H9 (cell line): ENCODE measurements around the gene FBN1. TPM values are rescaled to one million over a fixed set of nuclear protein-coding genes. Genes with fewer than 3 reads are reported as not detected.

Experiments
- DNase-seq: peaks from one replicate; pipeline ENCODE4 v3.0.0-alpha.2; 2017
- H2AFZ ChIP-seq: one replicate; pipeline ENCODE4 v1.6.1; 2013; ENCODE audit warnings: mild to moderate bottlenecking, low read length, control low read depth, moderate library complexity
- H2AK5ac ChIP-seq: 2 replicates; pipeline ENCODE4 v1.6.1; 2013; ENCODE audit warnings: low read length, control low read depth, mixed read lengths; ENCODE audit not compliant: insufficient read length
- H2BK120ac ChIP-seq: one replicate; pipeline ENCODE4 v1.6.1; 2013; ENCODE audit warnings: low read depth, mild to moderate bottlenecking, low read length, control low read depth, inconsistent platforms; ENCODE audit not compliant: poor library complexity, severe bottlenecking
- H2BK12ac ChIP-seq: 2 replicates; pipeline ENCODE4 v1.6.1; 2013; ENCODE audit warnings: low read length, control low read depth, mixed read lengths, low read depth; ENCODE audit not compliant: insufficient read length
- H2BK15ac ChIP-seq: 2 replicates; pipeline ENCODE4 v1.6.1; 2013; ENCODE audit warnings: low read depth, low read length, control low read depth
- H2BK20ac ChIP-seq: one replicate; pipeline ENCODE4 v1.6.1; 2013; ENCODE audit warnings: low read depth, mild to moderate bottlenecking, low read length, control low read depth, inconsistent platforms; ENCODE audit not compliant: poor library complexity, severe bottlenecking
- H2BK5ac ChIP-seq: 2 replicates; pipeline ENCODE4 v1.6.1; 2013; ENCODE audit warnings: low read length, control low read depth, mixed read lengths; ENCODE audit not compliant: insufficient read length
- H3K14ac ChIP-seq: 2 replicates; pipeline ENCODE4 v1.6.1; 2013; ENCODE audit warnings: low read length, control low read depth; ENCODE audit not compliant: insufficient read depth
- H3K18ac ChIP-seq: 2 replicates; pipeline ENCODE4 v1.6.1; 2013; ENCODE audit warnings: low read depth, mild to moderate bottlenecking, mixed read lengths, low read length, control low read depth; ENCODE audit not compliant: insufficient read length
- H3K23ac ChIP-seq: 2 replicates; pipeline ENCODE4 v1.6.1; 2013; ENCODE audit warnings: low read length, control low read depth, mixed read lengths, low read depth; ENCODE audit not compliant: insufficient read length
- H3K23me2 ChIP-seq: 2 replicates; pipeline ENCODE4 v1.6.1; 2013; ENCODE audit warnings: low read depth, mild to moderate bottlenecking, mixed read lengths, low read length, control low read depth; ENCODE audit not compliant: insufficient read length, poor library complexity, severe bottlenecking
- H3K27ac ChIP-seq: 2 replicates; pipeline ENCODE4 v1.5.1; 2013; ENCODE audit warnings: low read length, control low read depth, mixed read lengths, low read depth; ENCODE audit not compliant: insufficient read length
- H3K27me3 ChIP-seq: 2 replicates; pipeline ENCODE4 v1.6.1; 2013; ENCODE audit warnings: low read length, control low read depth, inconsistent platforms; ENCODE audit not compliant: insufficient read depth
- H3K4ac ChIP-seq: 2 replicates; pipeline ENCODE4 v1.6.1; 2013; ENCODE audit warnings: low read depth, mild to moderate bottlenecking, control low read depth, inconsistent platforms, low read length, moderate library complexity
- H3K4me1 ChIP-seq: 2 replicates; pipeline ENCODE4 v1.6.1; 2013; ENCODE audit warnings: low read length, control low read depth, inconsistent platforms; ENCODE audit not compliant: insufficient read depth
- H3K4me2 ChIP-seq: 2 replicates; pipeline ENCODE4 v1.6.1; 2013; ENCODE audit warnings: low read length, control low read depth, mixed read lengths; ENCODE audit not compliant: insufficient read length, insufficient read depth
- H3K56ac ChIP-seq: 2 replicates; pipeline ENCODE4 v1.6.1; 2013; ENCODE audit warnings: low read depth, mild to moderate bottlenecking, mixed read lengths, low read length, control low read depth; ENCODE audit not compliant: insufficient read length
- H3K79me1 ChIP-seq: 2 replicates; pipeline ENCODE4 v1.6.1; 2013; ENCODE audit warnings: low read depth, mild to moderate bottlenecking, moderate library complexity, low read length, control low read depth, inconsistent platforms; ENCODE audit not compliant: insufficient read depth, poor library complexity, severe bottlenecking
- H3K79me2 ChIP-seq: 2 replicates; pipeline ENCODE4 v1.6.1; 2013; ENCODE audit warnings: low read length, control low read depth, inconsistent platforms; ENCODE audit not compliant: insufficient read depth
- H3K9ac ChIP-seq: 2 replicates; pipeline ENCODE4 v1.6.1; 2013; ENCODE audit warnings: low read length, control low read depth, mixed read lengths; ENCODE audit not compliant: insufficient read length; ENCODE audit errors: extremely low read depth
- H3K9me3 ChIP-seq: one replicate; pipeline ENCODE4 v1.6.1; 2013; ENCODE audit warnings: low read depth, low read length, inconsistent platforms; ENCODE audit not compliant: control insufficient read depth
- H3T11ph ChIP-seq: one replicate; pipeline ENCODE4 v1.6.1; 2013; ENCODE audit warnings: mild to moderate bottlenecking, low read length, control low read depth, inconsistent platforms
- H4K20me1 ChIP-seq: one replicate; pipeline ENCODE4 v1.6.1; 2013; ENCODE audit not compliant: control insufficient read depth, insufficient read length, insufficient read depth
- H4K5ac ChIP-seq: 2 replicates; pipeline ENCODE4 v1.6.1; 2013; ENCODE audit warnings: low read depth, mild to moderate bottlenecking, mixed read lengths, low read length, control low read depth; ENCODE audit not compliant: insufficient read length
- H4K8ac ChIP-seq: replicated peaks from 2 replicates; pipeline ENCODE4 v1.6.1; 2013; ENCODE audit warnings: low read length, control low read depth, mixed read lengths, low read depth; ENCODE audit not compliant: insufficient read length
- H4K91ac ChIP-seq: 2 replicates; pipeline ENCODE4 v1.6.1; 2013; ENCODE audit warnings: low read depth, mild to moderate bottlenecking, moderate library complexity, mixed read lengths, low read length, control low read depth; ENCODE audit not compliant: insufficient read length
- H3K27ac Mint-ChIP-seq, 3 experiments: 2 replicates in 2 of 3; 3 replicates in 1 of 3; pipeline ENCODE4 v1.8.0; 2020 to 2021; ENCODE audit warnings: mixed read lengths in 3 of 3, mild to moderate bottlenecking in 1 of 3, moderate library complexity in 1 of 3
- H3K27me3 Mint-ChIP-seq: 2 replicates; pipeline ENCODE4 v1.8.0; 2021; ENCODE audit warnings: low read depth, mild to moderate bottlenecking, moderate library complexity, mixed read lengths
- H3K36me3 Mint-ChIP-seq, 3 experiments: 2 replicates in 2 of 3; 3 replicates in 1 of 3; pipeline ENCODE4 v1.8.0; 2020 to 2021; ENCODE audit warnings: low read depth in 3 of 3, mixed read lengths in 3 of 3; ENCODE audit not compliant: insufficient read depth in 1 of 3
- H3K4me1 Mint-ChIP-seq, 2 experiments: 2 replicates each; pipeline ENCODE4 v1.8.0; 2020; ENCODE audit warnings: mixed read lengths in 2 of 2
- H3K4me3 Mint-ChIP-seq, 2 experiments: 2 replicates in 1 of 2; 3 replicates in 1 of 2; pipeline ENCODE4 v1.8.0; 2020 to 2021; ENCODE audit warnings: mild to moderate bottlenecking in 2 of 2, mixed read lengths in 2 of 2, moderate library complexity in 1 of 2
- H3K9me3 Mint-ChIP-seq, 2 experiments: 2 replicates in 1 of 2; 3 replicates in 1 of 2; pipeline ENCODE4 v1.8.0; 2020; ENCODE audit warnings: mild to moderate bottlenecking in 2 of 2, mixed read lengths in 2 of 2, moderate library complexity in 1 of 2
- WGBS: extraction: QIAGEN DNeasy Blood & Tissue Kit; methylation state at CpG from one replicate; pipeline ENCODE4 v1.1.7; 2013; ENCODE audit warnings: missing lambda C conversion rate, low lambda C conversion rate, mixed read lengths; ENCODE audit not compliant: insufficient read length; ENCODE audit errors: extremely low coverage; 5-methylcytosine and 5-hydroxymethylcytosine counted together
- total RNA-seq: library from RNA; stranded (reverse); gene quantifications from 2 replicates; pipeline ENCODE4 v1.2.1, GENCODE V29; 2021
- TF ChIP-seq, protein P1 (sequence below): fragments of 200-600 bp; sonication (generic); conservative IDR thresholded peaks from 3 replicates; pipeline ENCODE4 v1.8.0; 2021; ENCODE audit warnings: antibody characterized with exemption, mild to moderate bottlenecking

The FBN1 gene
- total RNA-seq, 1 experiment from 2014 or later, result 3.6 TPM

DNA sequence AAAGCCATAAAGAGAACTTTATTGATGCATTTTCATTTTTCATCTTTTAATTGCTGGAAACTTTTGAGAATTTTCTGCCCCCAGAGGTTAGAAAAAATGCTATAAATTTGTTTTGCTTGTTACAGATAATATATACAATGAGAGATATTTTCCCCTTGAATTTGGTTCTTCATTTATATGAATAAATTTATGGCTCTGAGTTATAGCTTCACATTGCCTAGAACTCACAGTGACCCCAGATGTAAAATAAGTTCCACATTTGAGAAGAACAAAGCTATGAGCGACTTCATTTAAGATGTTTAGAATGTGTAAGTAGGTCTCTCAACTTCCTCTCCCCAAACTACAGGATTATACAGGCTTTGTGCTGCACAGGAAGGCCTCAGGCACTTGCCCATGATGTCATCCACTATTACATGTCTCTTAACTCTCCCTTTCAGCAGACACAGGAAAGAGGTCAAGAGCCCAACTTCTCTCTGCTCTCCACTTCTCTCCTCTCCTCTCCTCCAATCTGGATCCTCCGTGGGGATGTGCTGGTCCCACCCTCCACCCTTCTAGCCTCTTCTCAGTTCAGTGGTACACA is 221.5 kb downstream of the FBN1 start:
- no peak overlapping the region for H3K4me2 ChIP-seq
- H3K4me1 ChIP-seq, result peaks cover 3% of the 10 kb centered on the region; the same call in 1 of the 2 replicates
- H3K23me2 ChIP-seq, result no peaks in the 10 kb centered on the region
- no peaks in the 10 kb centered on the region for H3K27me3 ChIP-seq
- H3K27me3 Mint-ChIP-seq, result no peaks in the 10 kb centered on the region
- H3K23ac ChIP-seq, result no peak overlapping the region
- no peak overlapping the region for H2BK5ac ChIP-seq
- no peak overlapping the region for H3T11ph ChIP-seq
- no peak overlapping the region for H3K4me3 Mint-ChIP-seq
- no peak overlapping the region for H2AK5ac ChIP-seq
- no peak overlapping the region for H2BK120ac ChIP-seq
- no peak overlapping the region for H2AFZ ChIP-seq
- no CpG with 5 or more reads among the region's 2 CpGs for WGBS
- H3K56ac ChIP-seq, result no peak overlapping the region
- H2BK15ac ChIP-seq, result no peak overlapping the region
- DNase-seq, result no peak
- no peaks in the 10 kb centered on the region for H4K20me1 ChIP-seq
- H3K4ac ChIP-seq, result no peak overlapping the region
- TF ChIP-seq, protein P1, sequence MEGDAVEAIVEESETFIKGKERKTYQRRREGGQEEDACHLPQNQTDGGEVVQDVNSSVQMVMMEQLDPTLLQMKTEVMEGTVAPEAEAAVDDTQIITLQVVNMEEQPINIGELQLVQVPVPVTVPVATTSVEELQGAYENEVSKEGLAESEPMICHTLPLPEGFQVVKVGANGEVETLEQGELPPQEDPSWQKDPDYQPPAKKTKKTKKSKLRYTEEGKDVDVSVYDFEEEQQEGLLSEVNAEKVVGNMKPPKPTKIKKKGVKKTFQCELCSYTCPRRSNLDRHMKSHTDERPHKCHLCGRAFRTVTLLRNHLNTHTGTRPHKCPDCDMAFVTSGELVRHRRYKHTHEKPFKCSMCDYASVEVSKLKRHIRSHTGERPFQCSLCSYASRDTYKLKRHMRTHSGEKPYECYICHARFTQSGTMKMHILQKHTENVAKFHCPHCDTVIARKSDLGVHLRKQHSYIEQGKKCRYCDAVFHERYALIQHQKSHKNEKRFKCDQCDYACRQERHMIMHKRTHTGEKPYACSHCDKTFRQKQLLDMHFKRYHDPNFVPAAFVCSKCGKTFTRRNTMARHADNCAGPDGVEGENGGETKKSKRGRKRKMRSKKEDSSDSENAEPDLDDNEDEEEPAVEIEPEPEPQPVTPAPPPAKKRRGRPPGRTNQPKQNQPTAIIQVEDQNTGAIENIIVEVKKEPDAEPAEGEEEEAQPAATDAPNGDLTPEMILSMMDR, result no peak
- no peak overlapping the region for H2BK20ac ChIP-seq
- H3K27ac Mint-ChIP-seq, result no peak overlapping the region
- no peaks in the 10 kb centered on the region for H3K9me3 ChIP-seq
- H4K91ac ChIP-seq, result no peak overlapping the region
- no peaks in the 10 kb centered on the region for H3K9me3 Mint-ChIP-seq
- H4K5ac ChIP-seq, result no peak overlapping the region
- H2BK12ac ChIP-seq, result no peak overlapping the region
- H3K9ac ChIP-seq, result no peak overlapping the region
- no peak overlapping the region for H3K14ac ChIP-seq
- H3K4me1 Mint-ChIP-seq, result peaks cover 10 to 17% of the 10 kb centered on the region in 2 experiments
- no peaks in the 10 kb centered on the region; a peak in 1 of 7 replicates for H3K36me3 Mint-ChIP-seq
- no peaks in the 10 kb centered on the region for H3K79me1 ChIP-seq
- no peak overlapping the region for H4K8ac ChIP-seq
- H3K27ac ChIP-seq, result no peak overlapping the region
- H3K79me2 ChIP-seq, result no peaks in the 10 kb centered on the region
- no peak overlapping the region for H3K18ac ChIP-seq
